Activated CD4-positive, alpha-beta T cell treated with anti-CD3 and anti-CD28 coated beads, Interleukin-2, amount 10 ng/mL, durations not matched to agents 7 days and 5 days (primary cell): ENCODE results near the gene GIPC3. TPM values are rescaled to one million over a fixed set of nuclear protein-coding genes. Genes with fewer than 3 reads are reported as not detected.

Experiments used
- CTCF ChIA-PET: fragments of 350-600 bp; sonication (Branson Sonifier 250); formaldehyde crosslinking; loops from one replicate; lab custom pipeline; 2021; ENCODE audit warnings: antibody characterized with exemption; lab: Charles Lee
- POLR2A ChIA-PET: fragments of 350-600 bp; sonication (Branson Sonifier 250); formaldehyde crosslinking; loops from one replicate; lab custom pipeline; 2021; ENCODE audit warnings: antibody characterized with exemption; lab: Charles Lee
- DNase-seq: peaks from one replicate; pipeline ENCODE4 v3.0.0-alpha.2; 2020
- H3K27ac Mint-ChIP-seq: one replicate; pipeline ENCODE4 v1.8.0; 2021; ENCODE audit warnings: mild to moderate bottlenecking, moderate library complexity, mixed read lengths
- H3K27me3 Mint-ChIP-seq: one replicate; pipeline ENCODE4 v1.8.0; 2021; ENCODE audit warnings: mixed read lengths
- H3K36me3 Mint-ChIP-seq: one replicate; pipeline ENCODE4 v1.8.0; 2021; ENCODE audit warnings: low read depth, mixed read lengths
- H3K4me1 Mint-ChIP-seq: one replicate; pipeline ENCODE4 v1.8.0; 2021; ENCODE audit warnings: mixed read lengths
- H3K4me3 Mint-ChIP-seq: one replicate; pipeline ENCODE4 v1.8.0; 2021; ENCODE audit warnings: mild to moderate bottlenecking, moderate library complexity, mixed read lengths
- H3K9me3 Mint-ChIP-seq: one replicate; pipeline ENCODE4 v1.8.0; 2021; ENCODE audit warnings: mixed read lengths
- total RNA-seq, 2 experiments: library from RNA; stranded (reverse); gene quantifications; one replicate each; pipeline ENCODE4 v1.2.3, GENCODE V29; 2021

Gene GIPC3
- total RNA-seq, 2 experiments from 2014 or later: 0.57 to 0.71 TPM

DNA sequence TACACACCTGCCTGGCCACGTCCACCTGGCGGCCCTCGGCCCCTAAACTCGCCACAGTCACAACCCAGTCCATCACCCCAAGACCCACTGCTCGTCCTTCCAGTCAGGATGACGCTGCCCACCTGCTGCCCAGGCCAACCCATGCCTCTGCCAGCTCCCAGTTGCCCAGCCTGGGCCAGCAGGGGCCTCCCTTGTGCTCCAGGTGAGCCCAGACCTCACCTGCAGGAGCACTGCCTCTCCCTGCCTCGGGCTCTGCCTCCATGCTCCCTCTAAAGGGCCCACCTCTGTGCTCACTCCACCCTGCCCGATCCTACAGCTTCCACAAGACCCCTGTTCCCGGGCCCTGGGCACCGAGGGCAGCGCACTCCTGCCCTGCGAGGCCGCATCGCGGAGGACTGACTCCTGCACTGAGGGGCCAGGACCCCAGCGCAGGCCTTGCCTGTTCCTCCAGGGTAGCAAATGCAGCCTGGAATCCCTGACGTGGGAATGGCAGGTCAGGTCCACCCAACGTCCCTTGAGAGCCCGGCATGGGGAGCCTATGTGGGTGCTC, 49.3 kb downstream of the GIPC3 start:
- ChIA-PET CTCF (no interaction called here), POLR2A (no interaction called here)
- H3K4me1 Mint-ChIP-seq: no peaks in the 10 kb centered on the region
- DNase-seq: no peak
- H3K27me3 Mint-ChIP-seq: no peaks in the 10 kb centered on the region
- no peak overlapping the region for H3K27ac Mint-ChIP-seq
- no peak overlapping the region for H3K4me3 Mint-ChIP-seq
- no peaks in the 10 kb centered on the region for H3K9me3 Mint-ChIP-seq
- no peaks in the 10 kb centered on the region for H3K36me3 Mint-ChIP-seq

DNA sequence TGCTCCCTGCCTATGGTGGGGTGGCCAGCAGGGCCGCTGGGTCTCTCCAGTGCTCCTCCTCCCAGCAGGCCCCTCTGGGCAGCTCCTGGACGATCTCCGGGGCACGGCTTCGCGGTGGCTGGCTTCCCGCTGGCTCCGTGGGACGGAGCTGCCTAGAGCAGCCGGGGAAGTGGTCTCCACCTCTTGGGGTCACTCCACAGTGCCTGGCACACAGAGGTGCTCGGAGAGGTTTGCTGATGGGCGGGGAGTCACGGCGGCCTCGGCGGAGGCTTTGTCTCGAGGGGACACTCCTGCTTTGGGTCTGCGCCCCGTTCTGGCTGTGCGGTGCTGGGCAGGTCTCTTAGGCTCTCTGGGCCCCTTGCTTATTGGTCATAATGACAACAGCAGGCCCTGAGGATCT, 51.2 kb downstream of the GIPC3 start:
- POLR2A ChIA-PET: no interaction called here
- no peak for DNase-seq
- no peaks in the 10 kb centered on the region for H3K27me3 Mint-ChIP-seq
- no peaks in the 10 kb centered on the region for H3K9me3 Mint-ChIP-seq
- no peaks in the 10 kb centered on the region for H3K36me3 Mint-ChIP-seq
- no peak overlapping the region for H3K27ac Mint-ChIP-seq
- CTCF ChIA-PET: no interaction called here
- no peaks in the 10 kb centered on the region for H3K4me1 Mint-ChIP-seq
- H3K4me3 Mint-ChIP-seq: no peak overlapping the region

- Mint-ChIP-seq H3K4me3 (no peak overlapping the region), H3K27me3 (no peaks in the 10 kb centered on the region), H3K4me1 (no peaks in the 10 kb centered on the region), H3K27ac (no peak overlapping the region), H3K36me3 (no peaks in the 10 kb centered on the region), H3K9me3 (no peaks in the 10 kb centered on the region)
- POLR2A ChIA-PET: no interaction called here
- CTCF ChIA-PET: no interaction called here
- DNase-seq: no peak
Observed at GRCh38 chr19:3636962-3637361, 51.7 kb downstream of the GIPC3 start.

- POLR2A ChIA-PET: no interaction called here
- CTCF ChIA-PET: no interaction called here
- H3K4me1 Mint-ChIP-seq: no peaks in the 10 kb centered on the region
- no peak overlapping the region for H3K27ac Mint-ChIP-seq
- DNase-seq: no peak
- no peaks in the 10 kb centered on the region for H3K27me3 Mint-ChIP-seq
- no peaks in the 10 kb centered on the region for H3K9me3 Mint-ChIP-seq
- no peak overlapping the region for H3K4me3 Mint-ChIP-seq
- H3K36me3 Mint-ChIP-seq: no peaks in the 10 kb centered on the region
Observed at GRCh38 chr19:3637621-3638020, 52.3 kb downstream of the GIPC3 start.

DNA sequence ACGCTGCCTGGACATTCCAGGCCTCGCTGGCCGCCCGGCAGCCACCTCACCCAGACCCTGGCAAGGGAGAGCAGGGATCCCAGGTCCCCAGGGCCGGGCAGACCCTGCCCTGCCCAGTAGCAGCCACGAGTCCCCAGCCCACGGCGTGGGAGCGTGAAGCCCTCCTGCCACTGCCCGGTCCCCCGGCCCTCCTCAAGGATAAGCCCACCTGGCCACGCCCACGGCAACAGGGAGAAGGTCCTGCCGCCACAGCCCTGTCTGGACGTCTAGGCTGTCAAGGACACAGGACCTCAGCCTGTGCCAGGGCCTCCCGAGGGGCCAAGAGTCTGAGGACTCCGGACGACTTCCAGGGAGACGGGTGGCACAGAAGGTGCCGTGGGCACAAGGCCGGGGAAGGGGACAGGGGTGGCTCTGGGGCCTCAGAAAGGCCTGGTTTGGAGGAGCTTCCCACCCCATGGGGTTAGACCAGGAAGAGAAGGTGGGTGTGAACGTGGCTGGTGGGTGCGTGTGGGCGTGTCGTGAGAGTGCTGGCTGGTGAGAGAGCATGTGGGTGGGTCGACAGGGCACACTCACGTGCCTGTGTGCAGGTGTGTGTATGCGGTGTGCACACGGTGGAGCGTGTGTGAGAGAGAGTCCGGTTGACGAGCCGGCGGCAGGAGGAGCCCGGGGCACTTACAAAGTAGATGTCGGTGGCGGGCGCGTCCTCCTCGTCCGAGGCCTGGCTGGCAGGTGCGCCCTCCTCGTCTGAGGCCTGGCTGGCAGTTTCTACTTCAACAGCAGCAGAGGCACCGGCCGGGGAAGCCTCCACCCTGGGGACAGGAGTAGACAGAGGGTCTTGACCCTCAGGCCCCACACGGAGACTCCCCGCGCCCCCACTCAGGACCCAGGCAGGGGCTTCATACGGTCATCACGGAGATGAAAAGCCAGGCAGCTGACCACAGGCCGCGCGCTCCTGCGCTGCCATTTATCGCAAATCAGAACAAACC, 53.2 kb downstream of the GIPC3 start:
- Mint-ChIP-seq H3K9me3 (no peaks in the 10 kb centered on the region), H3K4me1 (no peaks in the 10 kb centered on the region), H3K4me3 (no peak overlapping the region), H3K36me3 (no peaks in the 10 kb centered on the region), H3K27ac (no peak overlapping the region), H3K27me3 (no peaks in the 10 kb centered on the region)
- ChIA-PET CTCF (interaction anchor here (1.6 kb wide), 1 partner anchor 11 kb away, joined by 4 read pairs; no protein-coding TSS in a partner anchor), POLR2A (no interaction called here)
- DNase-seq: no peak

GRCh38 chr19:3639479-3639878, 54.2 kb downstream of the GIPC3 start:
- Mint-ChIP-seq H3K4me3 (no peak overlapping the region), H3K9me3 (no peaks in the 10 kb centered on the region), H3K27ac (no peak overlapping the region), H3K4me1 (no peaks in the 10 kb centered on the region), H3K36me3 (no peaks in the 10 kb centered on the region), H3K27me3 (no peaks in the 10 kb centered on the region)
- no peak for DNase-seq
- CTCF ChIA-PET: interaction anchor here (1.6 kb wide), 1 partner anchor 12 kb away, joined by 4 read pairs; no protein-coding TSS in a partner anchor
- POLR2A ChIA-PET: no interaction called here

DNA sequence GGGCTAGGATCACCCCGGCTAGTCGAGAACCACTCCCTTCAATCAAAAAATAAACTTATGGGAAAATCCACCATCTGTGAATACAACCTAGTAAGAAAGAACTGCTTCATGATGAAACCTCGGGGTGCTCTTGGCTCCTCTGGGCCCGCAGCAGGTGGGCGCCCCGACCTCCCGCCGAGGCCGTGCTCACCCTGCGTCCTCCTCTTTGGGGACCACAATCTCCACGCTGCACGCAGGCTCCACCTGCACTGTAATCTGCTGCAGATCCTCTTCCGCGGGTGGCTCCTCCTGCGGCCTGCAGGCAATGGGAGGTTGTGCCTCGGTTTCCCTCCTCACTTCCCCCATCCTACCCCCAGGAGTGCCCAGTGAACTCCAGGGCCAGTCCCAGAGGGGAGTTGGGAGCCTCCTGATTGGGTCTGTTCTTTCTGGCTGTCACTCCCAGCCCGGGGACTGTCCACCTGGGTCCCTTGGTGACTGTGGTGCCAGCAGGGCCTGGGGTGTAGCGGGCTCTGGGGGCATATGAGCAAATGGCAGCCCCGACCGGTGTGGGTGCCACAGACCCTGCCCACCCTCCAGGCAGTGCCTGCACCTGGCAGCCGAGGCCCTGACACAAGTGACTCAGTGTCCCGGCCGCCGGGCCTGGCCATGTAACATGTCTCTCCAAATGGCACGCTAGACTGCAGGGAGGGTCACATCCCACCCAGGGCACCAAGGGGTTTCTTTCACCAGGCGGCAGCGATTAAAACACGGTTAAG, 56.4 kb downstream of the GIPC3 start:
- Mint-ChIP-seq H3K4me1 (no peaks in the 10 kb centered on the region), H3K27ac (no peak overlapping the region), H3K4me3 (no peak overlapping the region), H3K36me3 (no peaks in the 10 kb centered on the region), H3K9me3 (no peaks in the 10 kb centered on the region), H3K27me3 (no peaks in the 10 kb centered on the region)
- CTCF ChIA-PET: no interaction called here
- POLR2A ChIA-PET: no interaction called here
- no peak for DNase-seq

DNA sequence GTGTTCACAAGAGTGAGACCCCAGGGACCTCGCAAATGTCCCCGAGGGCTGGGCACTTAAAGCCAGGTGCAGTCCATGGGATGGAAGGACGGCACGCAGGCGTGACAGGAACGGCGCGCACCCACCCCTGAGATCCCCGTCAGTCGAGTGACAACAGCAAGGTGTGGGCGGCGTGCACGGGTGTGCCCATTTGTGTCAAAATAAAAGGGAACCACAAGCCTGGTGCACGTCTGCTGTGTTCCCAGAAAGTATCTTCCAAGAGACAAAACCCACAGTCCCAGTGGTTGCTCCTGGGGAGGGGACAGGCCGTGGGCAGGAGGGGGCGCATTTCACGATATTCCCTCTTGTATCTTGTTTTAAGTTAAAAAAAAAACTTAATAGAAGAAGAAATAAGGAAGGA, 57.0 kb downstream of the GIPC3 start:
- Mint-ChIP-seq H3K4me3 (no peak overlapping the region), H3K36me3 (no peaks in the 10 kb centered on the region), H3K27me3 (no peaks in the 10 kb centered on the region), H3K27ac (no peak overlapping the region), H3K9me3 (no peaks in the 10 kb centered on the region), H3K4me1 (no peaks in the 10 kb centered on the region)
- ChIA-PET POLR2A (no interaction called here), CTCF (interaction anchor here (0.6 kb wide), 1 partner anchor 108 kb away, joined by 5 read pairs; no protein-coding TSS in a partner anchor)
- DNase-seq: no peak

Other genes starting within 250 kb of the GIPC3 start
- 10 to 100 TPM; 14.2 TPM for gene NFIC, start 218.9 kb upstream of the GIPC3 start, total RNA-seq
- under 1 TPM; 0.27 to 0.33 TPM for gene SMIM24, start 105.0 kb upstream of the GIPC3 start, total RNA-seq
- not detected for gene SMIM44, start 102.0 kb upstream of the GIPC3 start, total RNA-seq
- 10 to 100 TPM in 1 of 2 experiments, 1 to 10 TPM in 1; 9.2 to 12.6 TPM for gene DOHH, start 84.8 kb upstream of the GIPC3 start, total RNA-seq
- gene FZR1, start 79.2 kb upstream of the GIPC3 start, total RNA-seq: 10 to 100 TPM; 78.6 to 79.3 TPM
- gene TEKTIP1, start 46.3 kb upstream of the GIPC3 start, total RNA-seq: 1 to 10 TPM; 6.5 to 8.7 TPM
- gene MFSD12, start 27.9 kb upstream of the GIPC3 start, total RNA-seq: 10 to 100 TPM; 62.1 to 67.6 TPM
- gene HMG20B, start 12.5 kb upstream of the GIPC3 start, total RNA-seq: 10 to 100 TPM; 47.8 to 54.1 TPM
- gene TBXA2R, start 21.4 kb downstream of the GIPC3 start, total RNA-seq: under 1 TPM; 0.92 to 1.00 TPM
- gene CACTIN, start 41.3 kb downstream of the GIPC3 start, total RNA-seq: 10 to 100 TPM; 31.8 to 39.1 TPM
- gene PIP5K1C, start 115.0 kb downstream of the GIPC3 start, total RNA-seq: 10 to 100 TPM; 18.7 to 19.5 TPM
- 1 to 10 TPM; 2.7 to 3.5 TPM for gene TJP3, start 122.9 kb downstream of the GIPC3 start, total RNA-seq
- gene APBA3, start 176.2 kb downstream of the GIPC3 start, total RNA-seq: 10 to 100 TPM; 45.8 to 46.2 TPM
- gene MRPL54, start 177.2 kb downstream of the GIPC3 start, total RNA-seq: 10 to 100 TPM; 78.4 to 81.3 TPM
- gene RAX2, start 186.8 kb downstream of the GIPC3 start, total RNA-seq: not detected
- 10 to 100 TPM; 14.8 to 18.3 TPM for gene MATK, start 200.9 kb downstream of the GIPC3 start, total RNA-seq